Measurements from ENCODE around the gene ETS1. TPM values are rescaled to one million over a fixed set of nuclear protein-coding genes. Genes with fewer than 3 reads are reported as not detected.

ETS1 gene
- total RNA-seq, 4 donors from 2014 or later = 21.9 to 78.4 (median 31.3) TPM

DNA sequence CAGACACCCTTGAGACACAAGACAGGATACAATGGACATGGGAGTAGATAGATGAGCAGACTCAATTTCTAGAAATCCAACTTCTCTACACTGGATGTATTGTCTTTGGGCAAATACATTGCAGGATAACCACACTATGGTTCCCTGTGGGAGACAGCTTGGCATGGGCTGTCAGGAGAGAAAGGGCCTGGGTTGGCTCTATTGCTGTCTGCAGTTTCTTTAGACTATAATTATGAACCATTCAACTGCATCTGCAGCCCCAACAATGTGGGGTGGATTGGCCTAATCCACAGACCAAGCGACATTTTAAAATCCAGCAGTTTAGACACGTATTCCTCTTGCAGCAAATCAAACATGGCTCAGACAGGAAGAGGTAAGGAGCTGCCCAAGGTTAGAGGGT, 60.3 kb downstream of the ETS1 start:
- no peak for DNase-seq
- Histone ChIP-seq H3K4me1 (peaks cover 0 to 4% (median 0%) of the 10 kb centered on the region in 4 donors), H3K27ac (peak overlapping the region in 2 of 4 donors; percentile 26 to 55), H3K9me3 (no peaks in the 10 kb centered on the region), H3K27me3 (no peaks in the 10 kb centered on the region), H3K4me3 (no peak overlapping the region), H3K36me3 (no peaks in the 10 kb centered on the region)
- TF ChIP-seq POLR2A (IDR thresholded peaks at IDR 0.05) (no peak), CTCF (IDR thresholded peaks at IDR 0.05) (no peak)

- Histone ChIP-seq H3K36me3 (no peaks in the 10 kb centered on the region), H3K4me1 (peaks cover 0 to 4% (median 0%) of the 10 kb centered on the region in 4 donors), H3K27ac (peak overlapping the region; percentile 34 to 98 (median 58)), H3K27me3 (no peaks in the 10 kb centered on the region), H3K9me3 (no peaks in the 10 kb centered on the region), H3K4me3 (no peak overlapping the region)
- TF ChIP-seq POLR2A (IDR thresholded peaks at IDR 0.05) (peak in 1 of 2 donors; percentile 30), CTCF (IDR thresholded peaks at IDR 0.05) (no peak)
- DNase-seq = no peak
Observed at GRCh38 chr11:128525411-128526243, 61.7 kb downstream of the ETS1 start.

DNA sequence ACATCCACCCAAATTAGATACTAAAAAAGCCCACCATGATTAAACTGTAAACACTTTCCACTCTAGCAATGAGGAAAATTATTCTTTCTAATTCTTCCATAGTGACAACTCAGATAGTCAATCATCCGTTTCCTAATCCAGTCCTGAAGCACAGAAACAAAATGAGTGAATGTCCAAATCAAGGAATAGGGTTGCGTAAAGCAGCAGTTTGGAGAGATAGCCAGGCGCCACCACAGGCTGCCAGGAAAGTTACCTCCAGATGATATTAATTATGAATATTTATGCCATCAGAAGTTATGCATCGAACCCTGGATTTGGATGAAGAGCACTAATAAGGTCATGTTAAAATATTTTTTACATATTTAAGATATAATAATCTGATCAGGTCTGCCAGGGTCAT, 63.2 kb downstream of the ETS1 start:
- Histone ChIP-seq H3K4me3 (no peak overlapping the region), H3K4me1 (peaks cover 0 to 4% (median 0%) of the 10 kb centered on the region in 4 donors), H3K9me3 (no peaks in the 10 kb centered on the region), H3K27me3 (no peaks in the 10 kb centered on the region), H3K27ac (peak overlapping the region; percentile 57 to 98 (median 90)), H3K36me3 (no peaks in the 10 kb centered on the region)
- no peak for DNase-seq
- TF ChIP-seq CTCF (IDR thresholded peaks at IDR 0.05) (no peak), POLR2A (IDR thresholded peaks at IDR 0.05) (no peak)

- Histone ChIP-seq H3K27me3 (no peaks in the 10 kb centered on the region), H3K4me1 (peaks cover 0 to 4% (median 0%) of the 10 kb centered on the region in 4 donors), H3K9me3 (no peaks in the 10 kb centered on the region), H3K36me3 (no peaks in the 10 kb centered on the region), H3K27ac (peak overlapping the region; percentile 86 to 98 (median 96)), H3K4me3 (no peak overlapping the region)
- DNase-seq = no peak
- TF ChIP-seq CTCF (IDR thresholded peaks at IDR 0.05) (no peak), POLR2A (IDR thresholded peaks at IDR 0.05) (no peak)
Observed at GRCh38 chr11:128523641-128524040, 63.7 kb downstream of the ETS1 start.

DNA sequence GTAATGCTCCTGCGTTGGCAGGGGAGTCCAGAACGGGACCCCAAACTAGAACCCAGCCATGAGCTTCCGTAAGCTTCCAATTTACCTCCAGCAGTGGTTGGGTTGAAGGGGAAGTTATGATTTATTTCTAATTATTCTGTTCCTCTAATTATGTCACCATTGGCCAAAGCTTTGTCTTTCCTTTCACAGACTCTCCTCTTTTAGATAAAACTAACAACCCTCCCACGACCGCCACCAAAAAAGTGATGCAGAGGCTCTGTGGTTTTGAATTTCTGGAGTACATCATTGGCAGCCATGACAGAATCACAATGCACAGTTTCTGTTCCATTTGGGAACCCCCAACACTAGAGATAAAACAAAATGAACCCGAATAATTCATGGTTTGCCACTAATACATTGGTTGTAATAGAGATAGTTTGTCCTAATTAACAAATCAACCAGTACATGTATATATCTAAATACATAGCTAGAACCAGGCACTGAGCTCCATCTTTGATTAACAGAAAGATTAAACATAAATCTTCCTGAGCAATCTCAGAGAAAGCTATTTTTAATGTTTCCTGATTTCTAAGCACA, 64.3 kb downstream of the ETS1 start:
- TF ChIP-seq POLR2A (IDR thresholded peaks at IDR 0.05) (no peak), CTCF (IDR thresholded peaks at IDR 0.05) (no peak)
- no peaks in the 10 kb centered on the region for H3K36me3 ChIP-seq
- no peaks in the 10 kb centered on the region for H3K27me3 ChIP-seq
- H3K9me3 ChIP-seq = no peaks in the 10 kb centered on the region
- H3K4me1 ChIP-seq = peaks cover 0 to 4% (median 0%) of the 10 kb centered on the region in 4 donors
- DNase-seq = no peak
- H3K27ac ChIP-seq = peak overlapping the region; percentile 86 to 98 (median 96)
- peak overlapping the region; percentile 61 to 89 (median 80) for H3K4me3 ChIP-seq

Measured in Peyer's patch (tissue), 4 donors.